Measurements from ENCODE around the gene SNUPN.

Gene SNUPN

DNA sequence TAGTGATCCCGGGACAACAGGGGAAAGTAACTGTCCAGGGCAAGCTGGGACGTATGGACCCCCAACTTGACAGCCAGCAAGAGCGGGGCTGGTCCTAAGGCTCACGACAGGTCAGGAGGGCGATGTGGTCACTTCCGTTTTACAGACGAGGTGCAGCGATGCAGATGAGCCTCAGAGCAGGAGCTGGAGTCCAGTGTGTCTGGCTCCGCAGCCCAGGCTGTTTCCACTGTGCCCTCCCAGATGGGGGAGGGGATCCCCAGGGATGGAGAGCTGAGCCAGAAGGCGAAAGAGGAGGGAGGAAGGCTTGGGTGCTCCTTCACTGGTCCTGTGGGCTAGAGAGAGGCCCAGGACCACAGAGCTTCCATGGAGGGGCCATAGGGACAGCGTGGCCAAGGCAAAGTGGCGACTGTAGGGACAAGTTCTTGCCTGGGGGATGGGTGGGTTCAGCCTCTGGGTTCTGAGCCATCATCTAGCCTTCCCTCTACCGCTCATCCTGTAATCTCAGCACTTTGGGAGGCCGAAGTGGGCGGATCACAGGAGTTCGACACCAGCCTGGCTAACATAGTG is 27.9 kb upstream of the SNUPN start:
- DNase-seq: no peak

DNA sequence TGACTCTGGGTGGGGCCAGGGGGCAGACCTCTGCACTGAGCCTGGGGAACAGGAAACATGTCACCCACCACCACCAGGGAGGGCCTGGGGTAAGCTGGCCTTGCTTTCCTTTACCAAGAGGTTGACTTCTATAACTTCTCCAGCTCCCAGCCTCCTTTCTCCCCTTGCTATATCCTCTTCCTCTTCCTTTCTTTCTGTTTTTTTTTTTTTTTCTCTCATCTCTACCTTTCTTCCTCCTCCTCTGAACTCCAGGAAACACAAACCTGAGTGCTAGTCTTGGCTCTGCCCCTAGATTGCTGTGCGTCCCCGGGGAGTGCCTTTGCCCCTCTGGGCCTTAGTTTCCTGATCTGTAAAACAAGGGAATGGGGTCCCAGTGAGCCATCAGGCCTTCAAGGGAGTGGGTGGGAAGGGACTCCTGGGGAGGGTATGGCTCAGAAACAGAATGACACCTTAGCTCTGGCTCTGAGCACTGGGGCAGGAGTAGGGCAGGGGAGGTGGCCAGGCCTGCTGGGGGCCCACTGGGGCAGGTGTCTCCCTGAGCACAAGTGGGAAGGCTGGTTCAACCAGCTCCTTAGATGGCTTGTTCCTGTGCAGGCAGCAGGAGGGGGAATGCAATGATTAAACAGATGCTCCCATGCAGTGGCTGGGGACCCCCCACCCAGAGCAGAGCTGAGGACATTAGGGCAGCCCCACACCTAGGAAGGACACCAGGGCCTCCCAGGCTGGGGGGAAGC is 26.5 kb upstream of the SNUPN start:
- no peak for DNase-seq

DNA sequence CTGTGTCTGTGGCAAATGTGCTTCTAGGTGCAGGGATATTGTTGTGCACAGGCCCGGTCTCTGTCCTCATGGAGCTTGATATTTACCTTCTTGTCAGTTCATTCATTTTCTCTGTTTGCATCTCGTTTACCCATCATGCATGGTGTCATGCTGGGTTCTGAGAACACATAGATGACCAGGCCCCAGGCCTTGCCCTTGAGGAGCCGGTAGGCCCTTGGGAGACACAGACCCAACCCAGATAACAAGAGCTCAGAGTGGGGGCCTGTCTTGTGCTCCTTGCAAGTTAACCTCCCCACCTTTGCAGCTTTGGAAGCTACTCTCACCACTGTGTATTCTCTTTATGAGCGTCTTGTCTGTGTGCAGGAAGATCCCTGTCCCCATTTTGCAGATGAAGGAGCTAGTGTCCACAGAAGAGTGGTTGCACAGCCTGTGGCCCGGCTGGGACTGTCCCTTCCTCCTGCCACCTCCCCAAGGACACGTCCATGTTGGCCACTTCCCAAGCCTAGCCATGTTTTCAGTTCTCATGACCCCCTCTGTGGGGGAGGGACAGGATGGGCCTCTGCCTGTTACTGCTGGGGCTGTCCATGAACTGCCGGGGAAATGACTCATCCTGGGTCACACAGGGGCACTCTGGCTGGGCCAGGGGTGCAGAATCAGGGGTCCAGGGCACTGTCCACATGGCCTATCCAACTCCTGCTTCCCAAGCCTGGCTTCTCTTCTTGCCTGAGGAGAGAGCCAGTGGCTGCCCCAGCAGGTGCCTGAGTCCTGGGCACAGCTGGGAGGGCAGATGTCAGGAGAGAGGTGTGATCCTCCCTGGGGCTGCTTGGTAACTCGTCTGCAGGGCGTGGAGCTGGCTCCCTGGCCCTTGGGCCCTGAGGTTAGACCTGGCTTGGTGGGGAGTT is 25.6 kb upstream of the SNUPN start:
- peak; percentile 54 for DNase-seq

DNA sequence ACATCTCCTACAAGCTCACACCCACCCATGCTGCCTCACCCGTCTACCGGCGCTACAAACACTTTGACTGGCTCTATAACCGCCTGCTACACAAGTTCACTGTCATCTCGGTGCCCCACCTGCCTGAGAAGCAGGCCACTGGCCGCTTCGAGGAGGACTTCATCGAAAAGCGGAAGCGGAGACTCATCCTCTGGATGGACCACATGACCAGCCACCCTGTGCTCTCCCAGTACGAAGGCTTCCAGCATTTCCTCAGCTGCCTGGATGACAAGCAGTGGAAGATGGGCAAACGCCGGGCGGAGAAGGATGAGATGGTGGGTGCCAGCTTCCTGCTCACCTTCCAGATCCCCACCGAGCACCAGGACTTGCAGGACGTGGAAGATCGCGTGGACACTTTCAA is 24.3 kb upstream of the SNUPN start:
- DNase-seq: no peak

DNA sequence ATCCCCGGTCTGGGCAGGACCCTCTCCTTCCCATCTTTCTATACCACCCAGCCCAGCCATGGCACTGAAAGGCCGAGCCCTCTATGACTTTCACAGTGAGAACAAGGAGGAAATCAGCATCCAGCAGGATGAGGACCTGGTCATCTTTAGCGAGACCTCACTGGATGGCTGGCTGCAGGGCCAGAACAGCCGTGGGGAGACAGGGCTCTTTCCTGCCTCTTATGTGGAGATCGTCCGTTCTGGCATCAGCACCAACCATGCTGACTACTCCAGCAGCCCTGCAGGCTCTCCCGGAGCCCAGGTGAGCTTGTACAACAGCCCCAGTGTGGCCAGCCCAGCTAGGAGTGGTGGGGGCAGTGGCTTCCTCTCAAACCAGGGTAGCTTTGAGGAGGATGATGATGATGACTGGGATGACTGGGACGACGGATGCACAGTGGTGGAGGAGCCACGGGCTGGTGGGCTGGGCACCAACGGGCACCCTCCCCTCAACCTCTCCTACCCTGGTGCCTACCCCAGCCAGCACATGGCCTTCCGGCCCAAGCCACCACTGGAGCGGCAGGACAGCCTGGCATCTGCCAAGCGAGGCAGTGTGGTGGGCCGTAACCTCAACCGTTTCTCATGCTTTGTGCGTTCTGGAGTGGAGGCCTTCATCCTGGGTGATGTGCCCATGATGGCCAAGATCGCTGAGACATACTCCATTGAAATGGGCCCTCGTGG is 23.7 kb upstream of the SNUPN start:
- DNase-seq: no peak

DNA sequence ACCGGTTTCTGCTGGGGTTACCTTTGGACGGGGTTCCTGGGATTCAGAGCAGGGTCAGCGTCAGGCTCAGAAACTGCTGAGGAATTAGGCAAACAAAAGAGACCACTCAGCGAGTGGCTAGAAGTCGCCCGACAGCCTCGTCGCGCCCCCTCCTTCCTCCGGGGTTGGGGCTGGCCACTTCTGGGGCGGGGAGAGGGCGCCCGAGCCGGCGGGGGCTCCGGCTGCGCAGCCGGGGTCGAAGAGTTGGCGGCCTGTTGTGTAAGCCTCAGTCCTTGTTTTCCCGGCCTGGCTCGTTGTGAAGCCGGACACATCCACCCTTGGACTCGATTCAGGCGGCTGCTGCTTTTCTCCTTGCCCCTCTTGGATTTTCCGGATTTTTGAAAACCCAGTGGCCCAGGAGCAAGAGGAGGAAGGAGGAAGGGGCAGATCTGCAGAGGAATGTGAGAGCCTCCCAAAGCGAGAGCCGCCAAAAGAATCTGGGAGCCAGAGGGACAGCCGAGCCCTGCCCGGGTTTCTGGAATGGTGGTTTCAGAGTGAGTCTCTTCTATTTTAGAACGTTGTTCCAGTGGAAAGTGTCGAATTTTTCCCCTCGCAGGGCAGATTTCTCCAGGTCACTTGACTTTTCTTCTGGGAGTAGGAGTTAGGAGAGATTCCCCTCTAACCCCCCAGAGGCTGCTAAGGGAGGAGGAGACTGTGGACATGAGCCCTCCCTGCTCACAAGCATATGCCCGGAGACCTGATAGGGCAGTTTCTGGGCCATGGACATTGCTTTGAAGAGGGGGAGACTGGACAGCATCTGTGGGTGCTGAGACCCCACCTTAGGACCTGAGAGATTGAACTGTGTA is 22.9 kb upstream of the SNUPN start:
- DNase-seq: peak; percentile 56

DNA sequence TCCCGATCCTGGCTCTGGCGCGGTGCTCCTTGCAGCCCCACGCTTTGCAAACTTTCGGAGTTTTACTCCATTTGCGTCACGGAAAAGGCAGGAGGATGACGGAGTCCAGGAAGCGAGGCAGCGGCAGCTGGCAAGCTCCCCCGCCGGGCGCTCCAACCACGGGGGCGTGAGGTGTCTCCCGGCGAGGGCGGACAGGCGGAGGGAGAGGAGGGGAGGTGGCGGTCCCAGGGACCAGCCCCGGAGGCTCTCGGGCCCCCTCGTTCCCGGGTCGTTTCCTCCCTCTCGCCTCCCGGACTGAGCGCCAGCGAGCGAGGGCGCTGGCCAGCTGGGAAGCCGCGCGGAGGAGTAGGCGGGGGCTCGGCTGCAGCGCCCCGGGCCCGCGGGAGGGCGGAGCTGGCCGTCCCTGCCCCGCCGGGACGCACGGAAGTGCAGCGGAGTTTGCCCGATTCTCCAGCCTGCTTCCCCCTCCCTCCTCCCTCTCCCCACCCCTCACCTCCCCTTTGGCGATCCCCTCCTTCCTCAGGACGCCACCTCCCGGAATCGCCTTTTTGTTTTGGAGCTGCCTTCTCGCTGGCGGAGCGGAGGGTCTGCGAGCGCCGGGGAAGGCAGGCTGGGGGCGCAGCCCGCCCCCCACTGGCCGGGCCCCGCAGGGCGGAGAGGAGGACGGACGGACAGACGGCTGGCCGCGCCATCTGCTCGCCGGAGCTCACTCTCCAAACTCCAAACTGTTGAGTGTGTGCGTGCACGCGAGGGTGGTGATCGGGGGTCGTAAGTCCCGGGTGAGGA is 22.0 kb upstream of the SNUPN start, which contains the start of gene SNX33:
Gene SNX33, plus strand, starts transcription at position 543 of the 786 bp plus-strand sequence. CDS start 1,191 bp downstream, outside the sequence.
- peak; percentile 88 for DNase-seq

DNA sequence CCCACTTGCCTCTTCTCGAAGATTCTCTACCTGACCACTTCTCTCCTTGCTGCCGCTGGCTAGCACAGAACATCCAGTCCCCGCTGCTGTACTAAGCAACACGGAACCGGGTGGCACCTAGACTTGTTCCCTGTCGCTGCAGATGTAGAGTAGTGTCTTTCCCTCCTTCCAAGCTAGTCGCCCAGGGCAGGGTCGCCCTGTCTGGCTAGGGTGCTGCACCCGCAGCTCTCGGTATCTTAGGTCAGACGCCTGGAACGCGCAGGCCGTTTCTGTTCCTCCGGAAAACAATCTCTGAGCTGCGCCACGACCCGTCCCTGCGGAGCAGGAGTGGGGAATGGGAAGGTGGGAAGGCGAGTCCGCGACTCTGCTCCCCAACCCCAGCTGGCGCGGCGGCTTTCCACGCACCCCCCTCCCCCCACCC is 21.4 kb upstream of the SNUPN start:
- no peak for DNase-seq

DNA sequence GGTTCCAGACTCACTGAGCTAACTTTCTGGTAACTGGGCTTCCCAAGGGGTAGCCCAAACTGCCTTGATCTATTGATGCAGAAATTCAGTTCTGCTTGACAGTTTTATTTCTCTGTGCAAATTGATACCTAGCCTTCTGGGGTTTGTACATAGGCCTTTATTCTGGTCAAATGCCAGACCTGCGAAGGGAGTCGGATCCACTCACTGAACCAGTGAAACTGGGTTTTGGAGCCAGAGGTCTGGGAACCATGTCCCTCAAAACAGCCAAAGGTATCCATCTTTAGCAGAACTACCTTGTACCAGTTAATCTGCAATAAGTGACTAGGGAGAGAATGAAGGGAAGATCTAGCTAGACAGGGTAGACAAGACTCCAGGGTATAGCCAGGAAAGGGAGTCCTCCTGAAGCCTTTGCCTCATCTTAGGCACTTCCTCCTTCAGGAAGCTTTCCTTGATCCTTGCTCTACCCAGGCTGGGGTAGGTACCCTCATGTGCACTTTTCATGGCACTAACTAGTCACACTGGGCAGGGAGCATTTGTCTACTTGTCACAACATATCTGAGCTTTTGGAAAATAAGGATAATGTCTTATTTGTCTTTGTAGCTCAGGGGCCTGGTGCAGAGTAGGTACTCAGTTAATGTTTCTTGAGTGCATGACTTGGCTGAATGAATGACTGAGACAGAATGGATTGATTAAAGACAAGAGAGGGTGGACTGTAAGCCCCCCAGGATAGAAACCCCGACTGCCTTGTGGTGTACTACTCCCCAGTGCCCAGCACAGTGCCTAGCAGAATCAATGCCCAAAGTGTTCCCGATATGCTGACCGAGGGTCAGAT is 20.8 kb upstream of the SNUPN start:
- DNase-seq: no peak

DNA sequence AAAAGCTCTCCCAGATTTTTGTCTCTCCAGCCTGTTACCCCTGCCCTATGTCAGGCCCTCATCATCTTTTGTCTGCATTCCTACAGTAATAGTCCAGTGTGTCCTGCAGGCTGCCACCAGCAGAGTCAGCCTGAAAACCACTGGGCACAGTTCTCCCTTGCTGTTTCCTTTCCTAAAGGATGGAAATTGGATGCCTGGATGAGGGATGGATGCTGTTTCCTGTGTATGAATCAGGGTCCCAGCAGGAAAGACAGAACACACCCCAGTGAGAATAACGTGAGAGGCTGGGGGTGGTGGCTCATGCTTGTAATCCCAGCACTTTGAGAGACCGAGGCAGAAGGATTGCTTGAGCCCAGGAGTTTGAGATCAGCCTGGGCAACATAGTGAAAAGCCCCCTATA is 18.9 kb upstream of the SNUPN start:
- DNase-seq: peak; percentile 66

DNA sequence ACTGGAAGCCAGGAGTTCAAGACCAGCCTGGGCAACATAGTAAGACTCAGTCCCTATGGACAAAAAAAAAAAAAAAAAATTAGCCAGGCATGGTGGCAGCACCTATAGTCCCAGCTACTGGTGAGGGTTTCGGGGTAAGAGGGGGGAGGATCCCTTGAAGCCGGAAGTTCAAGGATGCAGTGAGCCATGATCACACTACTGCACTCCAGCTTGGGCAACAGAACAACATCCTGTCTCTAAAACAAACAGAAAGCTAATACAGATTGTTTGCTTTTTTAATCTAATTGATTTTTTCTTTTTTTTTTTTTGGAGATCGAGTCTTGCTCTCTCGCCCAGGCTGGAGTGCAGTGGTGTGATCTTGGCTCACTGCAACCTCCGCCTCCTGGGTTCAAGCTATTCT is 16.1 kb upstream of the SNUPN start:
- DNase-seq: no peak

DNA sequence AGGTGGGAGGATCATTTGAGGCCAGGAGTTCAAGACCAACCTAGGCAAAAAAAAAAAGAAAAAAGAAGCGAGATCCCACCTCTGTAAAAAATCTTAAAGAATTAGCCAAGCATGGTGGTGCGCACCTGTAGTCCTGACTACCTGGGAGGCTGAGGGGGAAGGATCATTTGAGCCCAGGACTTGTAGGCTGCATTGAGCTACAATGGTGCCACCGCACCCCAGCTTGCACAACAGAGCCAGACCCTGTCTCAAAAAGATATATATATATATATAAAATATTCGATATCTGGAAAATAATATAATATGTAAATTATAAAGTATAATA is 15.6 kb upstream of the SNUPN start:
- DNase-seq: no peak

DNA sequence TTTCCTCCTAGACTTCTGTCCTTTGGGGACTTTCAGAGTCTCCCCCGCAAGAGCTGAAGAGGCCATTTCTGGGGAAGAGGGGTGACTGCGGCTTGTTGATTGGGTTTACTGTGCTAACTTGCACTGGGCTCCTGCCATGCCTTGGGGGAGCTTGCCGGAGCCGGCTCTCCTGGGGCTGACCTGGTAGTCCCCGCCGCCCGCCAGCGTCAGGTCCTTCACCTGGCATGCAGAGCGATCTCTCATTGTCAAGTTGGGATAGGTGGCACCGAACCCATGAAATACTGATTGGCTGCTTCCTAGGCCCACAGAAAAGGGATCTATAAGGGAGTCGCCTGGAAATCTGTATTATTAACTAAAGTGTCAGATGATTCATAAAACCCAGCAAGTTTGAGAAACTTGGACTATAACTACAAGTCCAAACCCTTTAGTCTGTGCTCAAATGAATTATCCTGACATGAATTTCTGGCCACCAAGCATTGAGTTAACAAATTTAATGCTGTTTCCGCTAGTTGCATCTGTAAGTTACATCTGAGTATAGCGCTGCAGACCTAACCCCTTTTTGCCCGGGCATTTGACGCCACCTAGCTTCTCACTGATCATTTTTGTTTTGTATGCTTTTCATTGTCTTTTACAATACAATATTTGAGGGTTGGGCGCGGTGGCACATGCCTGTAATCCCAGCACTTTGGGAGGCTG is 15.1 kb upstream of the SNUPN start:
- DNase-seq: peak; percentile 67

DNA sequence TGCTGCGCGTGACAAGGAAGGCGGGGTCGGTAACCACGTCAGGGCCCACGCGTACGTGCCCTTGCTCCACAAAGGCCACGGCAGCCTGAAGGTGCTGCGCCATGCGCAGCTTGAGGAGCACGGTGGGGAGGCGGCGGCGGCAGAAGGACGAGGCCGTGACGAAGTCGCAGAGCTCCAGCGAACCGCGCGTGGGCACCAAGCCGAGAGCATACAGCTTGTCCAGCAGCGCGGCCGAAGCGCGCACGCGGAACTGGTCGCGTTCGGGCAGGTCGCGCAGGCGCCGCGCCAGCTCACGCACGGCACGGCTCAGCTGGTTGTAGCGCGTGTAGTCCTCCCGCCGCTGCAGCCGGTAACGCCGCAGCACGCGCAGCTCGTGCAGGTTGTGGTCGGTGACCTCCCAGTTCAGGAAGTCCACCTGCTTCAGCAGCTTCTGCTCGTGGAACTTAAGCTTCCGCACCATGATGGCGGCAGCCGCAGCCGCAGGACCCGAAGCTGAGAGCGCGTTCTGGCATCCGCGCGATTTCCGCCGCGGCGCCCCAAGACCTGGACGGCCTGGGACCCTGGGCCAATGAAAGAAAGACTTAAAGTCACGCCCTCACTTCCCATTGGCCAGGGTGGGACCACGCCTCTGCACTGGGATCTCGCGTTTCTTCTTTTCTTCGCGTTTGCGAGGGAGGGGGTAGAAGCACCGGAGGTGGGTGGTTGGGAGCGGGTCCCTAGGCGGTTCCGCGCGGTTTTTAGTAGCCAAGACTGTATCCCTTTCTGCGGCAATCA is 14.4 kb upstream of the SNUPN start, which contains the start of gene IMP3:
Gene IMP3, minus strand, starts transcription at position 516 of the 774 bp plus-strand sequence. Its CDS starts 56 bp downstream, at position 460.
- DNase-seq: peak; percentile 98

DNA sequence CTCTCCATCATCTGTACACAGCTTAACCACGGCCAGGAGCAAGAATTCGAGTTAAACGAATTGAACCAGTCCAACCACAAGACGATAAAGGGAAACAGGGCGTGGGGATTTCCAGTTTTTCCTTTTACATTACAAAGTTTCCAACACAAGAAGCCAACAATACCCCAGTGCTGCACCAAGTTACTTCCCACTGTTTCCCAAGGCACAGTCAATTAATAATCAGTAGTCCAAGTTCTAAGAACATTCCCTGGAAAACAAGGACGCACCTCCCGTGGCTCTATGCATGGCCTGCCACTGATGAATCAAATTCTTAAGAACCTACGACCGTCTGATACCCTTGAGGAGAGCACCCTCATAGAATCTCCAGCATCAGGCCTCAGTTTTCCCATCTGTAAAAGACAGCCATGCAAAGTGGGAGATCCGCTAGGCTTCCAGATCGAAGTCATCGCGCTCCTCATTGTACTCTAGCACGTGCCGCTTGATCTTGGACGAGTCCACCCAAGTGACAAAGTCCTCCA is 13.7 kb upstream of the SNUPN start:
- no peak for DNase-seq

DNA sequence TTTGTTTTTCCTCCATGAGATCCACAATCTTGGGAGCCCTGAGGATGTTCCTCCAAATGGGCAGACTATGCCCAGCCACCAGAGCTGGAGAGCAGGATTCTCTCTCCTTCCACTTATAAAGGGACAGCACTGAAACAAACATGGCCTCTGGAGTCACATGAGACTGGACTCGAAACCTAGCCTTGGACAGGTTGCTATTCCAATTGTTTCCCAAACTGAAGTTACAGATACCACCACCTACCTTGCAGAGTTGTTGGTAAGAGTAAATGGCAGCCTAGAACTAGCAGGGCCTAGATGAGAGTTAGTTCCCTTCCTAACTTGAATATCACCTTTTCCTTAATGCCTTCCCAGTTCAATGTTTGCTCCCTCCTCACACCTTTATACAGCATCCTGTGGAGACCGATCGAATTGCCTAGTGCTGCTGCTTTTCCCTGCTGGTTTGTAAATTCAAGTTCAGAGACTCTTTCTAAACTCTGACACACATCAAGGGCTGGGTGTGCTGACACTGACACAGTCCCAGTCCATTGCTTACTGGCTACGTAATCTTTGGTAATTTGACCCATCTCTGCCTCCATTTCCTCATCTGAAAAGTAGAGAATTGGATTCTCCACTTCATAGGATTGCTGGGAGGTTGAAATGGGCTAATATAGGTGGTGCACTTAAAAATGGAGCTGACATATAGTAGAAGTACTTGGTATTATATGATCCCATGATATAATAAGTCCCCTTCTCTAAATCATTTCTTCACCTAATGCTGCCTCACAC is 11.9 kb upstream of the SNUPN start:
- DNase-seq: no peak

DNA sequence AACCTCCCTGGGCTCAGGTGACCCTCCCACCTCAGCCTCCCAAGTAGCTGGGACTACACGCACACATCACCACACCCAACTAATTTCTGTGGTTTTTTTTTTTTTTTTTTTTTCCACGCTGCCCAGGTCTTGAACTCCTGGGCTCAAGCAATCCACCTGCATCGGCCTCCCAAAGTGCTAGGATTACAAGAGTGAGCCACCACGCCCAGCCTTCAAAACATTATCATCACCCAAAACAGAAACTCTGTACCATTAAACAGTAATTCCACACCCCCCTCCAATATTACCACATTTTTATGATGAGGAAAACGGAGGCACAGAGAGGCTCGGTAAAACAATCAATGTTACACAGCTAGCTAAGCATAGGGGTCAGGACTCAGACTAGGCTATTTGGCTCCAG is 10.5 kb upstream of the SNUPN start:
- DNase-seq: no peak

Measured in fibroblast of skin of back (primary cell).